IMR-90 (cell line): ENCODE measurements around the gene SERF1A.
"Not testable (repeated sequence)": the region's sequence is repeated elsewhere in the genome, so short reads cannot be mapped to it uniquely, and the experiment has no call there.

ENCODE experiments used
- MXI1 ChIP-seq: IDR thresholded peaks from 2 replicates; pipeline ENCODE4 v1.6.1; 2012; ENCODE audit warnings: low read depth, mild to moderate bottlenecking, low read length, moderate library complexity, borderline replicate concordance
- POLR2A ChIP-seq: IDR thresholded peaks from 2 replicates; pipeline ENCODE4 v1.6.1; 2012; ENCODE audit warnings: mild to moderate bottlenecking, low read depth, low read length
- RFX5 ChIP-seq: IDR thresholded peaks from 2 replicates; pipeline ENCODE4 v1.8.0; 2012; ENCODE audit warnings: low read depth, mild to moderate bottlenecking, low read length, moderate library complexity
- TF ChIP-seq, protein P1 (sequence below): conservative IDR thresholded peaks from 2 replicates; pipeline ENCODE4 v1.5.1; 2012; ENCODE audit warnings: mild to moderate bottlenecking, low read depth, low read length, improper control_type of control experiment

DNA sequence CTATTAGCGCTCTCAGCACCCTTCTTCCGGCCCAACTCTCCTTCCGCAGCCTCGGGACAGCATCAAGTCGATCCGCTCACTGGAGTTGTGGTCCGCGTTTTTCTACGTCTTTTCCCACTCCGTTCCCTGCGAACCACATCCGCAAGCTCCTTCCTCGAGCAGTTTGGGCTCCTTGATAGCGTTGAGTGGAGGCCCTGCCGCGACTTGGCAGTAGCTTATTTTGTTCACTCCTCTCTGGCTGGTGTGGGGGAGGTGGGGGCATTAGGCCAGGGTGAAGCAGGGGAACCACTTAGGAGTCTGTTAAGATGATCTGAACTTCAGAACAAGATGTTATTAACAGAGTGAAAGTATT, 24.7 kb downstream of the SERF1A start:
- TF ChIP-seq, protein P1, sequence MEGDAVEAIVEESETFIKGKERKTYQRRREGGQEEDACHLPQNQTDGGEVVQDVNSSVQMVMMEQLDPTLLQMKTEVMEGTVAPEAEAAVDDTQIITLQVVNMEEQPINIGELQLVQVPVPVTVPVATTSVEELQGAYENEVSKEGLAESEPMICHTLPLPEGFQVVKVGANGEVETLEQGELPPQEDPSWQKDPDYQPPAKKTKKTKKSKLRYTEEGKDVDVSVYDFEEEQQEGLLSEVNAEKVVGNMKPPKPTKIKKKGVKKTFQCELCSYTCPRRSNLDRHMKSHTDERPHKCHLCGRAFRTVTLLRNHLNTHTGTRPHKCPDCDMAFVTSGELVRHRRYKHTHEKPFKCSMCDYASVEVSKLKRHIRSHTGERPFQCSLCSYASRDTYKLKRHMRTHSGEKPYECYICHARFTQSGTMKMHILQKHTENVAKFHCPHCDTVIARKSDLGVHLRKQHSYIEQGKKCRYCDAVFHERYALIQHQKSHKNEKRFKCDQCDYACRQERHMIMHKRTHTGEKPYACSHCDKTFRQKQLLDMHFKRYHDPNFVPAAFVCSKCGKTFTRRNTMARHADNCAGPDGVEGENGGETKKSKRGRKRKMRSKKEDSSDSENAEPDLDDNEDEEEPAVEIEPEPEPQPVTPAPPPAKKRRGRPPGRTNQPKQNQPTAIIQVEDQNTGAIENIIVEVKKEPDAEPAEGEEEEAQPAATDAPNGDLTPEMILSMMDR = not testable (repeated sequence)
- TF ChIP-seq RFX5, MXI1, POLR2A: not testable (repeated sequence)
